HG02852 (cell line): Measurements from ENCODE around the gene TSNAXIP1.
A peak's percentile ranks its signal among the peaks of the same experiment; 100 is the strongest.
"Not testable (repeated sequence)": the region's sequence is repeated elsewhere in the genome, so short reads cannot be mapped to it uniquely, and the experiment has no call there.

Experiments
- ATAC-seq: cut with Tn5 transposase; IDR thresholded peaks from one replicate; pipeline ENCODE4 v1.9.1; 2021; ENCODE audit warnings: mild to moderate bottlenecking, moderate library complexity; ENCODE audit not compliant: unreplicated experiment

TSNAXIP1 gene

DNA sequence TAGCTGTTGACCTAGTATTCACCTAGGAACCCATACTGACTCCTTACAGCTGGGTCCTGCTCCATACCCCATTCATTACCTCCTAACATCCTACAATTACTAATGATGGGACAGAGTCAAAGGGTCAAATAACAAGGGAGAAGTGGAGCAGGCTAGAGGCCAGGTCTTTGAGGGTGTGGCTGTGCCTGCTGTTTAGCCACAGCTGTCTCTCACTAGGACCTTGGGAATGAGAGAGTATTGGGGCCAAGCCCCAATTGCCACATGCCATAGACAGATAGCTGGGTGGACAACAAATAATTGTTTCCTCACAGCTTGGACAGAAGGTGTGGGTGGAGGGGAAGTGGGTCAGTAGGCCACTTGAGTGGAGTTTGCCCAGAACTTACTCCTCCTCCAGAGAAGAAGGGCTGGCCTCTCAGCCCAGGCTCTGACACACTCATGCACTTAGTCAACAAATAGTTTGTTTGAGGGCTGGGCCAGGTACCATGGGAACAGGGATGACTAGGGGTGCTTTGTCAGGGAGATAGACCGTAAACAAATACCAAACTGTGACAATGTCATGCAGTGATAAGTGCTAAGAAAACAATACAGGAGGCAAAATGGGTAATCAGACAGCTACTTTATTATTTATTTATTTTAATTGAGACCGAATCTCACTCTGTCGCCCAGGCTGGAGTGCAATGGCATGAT, 51.0 kb downstream of the TSNAXIP1 start:
- no peak for ATAC-seq

GRCh38 chr16:67858500-67858899, 51.8 kb downstream of the TSNAXIP1 start:
- no peak for ATAC-seq

GRCh38 chr16:67860589-67861398, 54.1 kb downstream of the TSNAXIP1 start:
- ATAC-seq: no peak

GRCh38 chr16:67861877-67862276, 55.2 kb downstream of the TSNAXIP1 start:
- ATAC-seq: no peak

GRCh38 chr16:67862623-67863583, 56.2 kb downstream of the TSNAXIP1 start:
- ATAC-seq: no peak

DNA sequence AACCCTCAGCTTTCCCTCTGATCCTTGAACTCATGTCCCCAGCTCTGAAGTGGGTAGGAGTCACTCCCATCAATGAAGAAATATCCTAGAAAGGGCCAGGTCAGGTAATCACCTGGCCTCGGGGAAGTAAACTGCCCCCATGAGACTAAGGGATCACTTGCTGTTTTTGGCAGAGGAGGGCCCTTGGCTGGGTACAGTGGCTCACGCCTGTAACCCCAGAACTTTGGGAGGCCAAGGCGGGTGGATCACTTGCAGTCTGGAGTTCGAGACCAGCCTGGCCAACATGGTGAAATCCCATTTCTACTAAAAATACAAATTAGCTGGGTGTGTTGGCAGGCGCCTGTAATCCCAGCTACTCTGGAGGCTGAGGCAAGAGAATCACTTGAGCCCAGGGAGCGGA, 57.4 kb downstream of the TSNAXIP1 start:
- not testable (repeated sequence) for ATAC-seq

GRCh38 chr16:67864594-67864993, 57.9 kb downstream of the TSNAXIP1 start:
- ATAC-seq: no peak

DNA sequence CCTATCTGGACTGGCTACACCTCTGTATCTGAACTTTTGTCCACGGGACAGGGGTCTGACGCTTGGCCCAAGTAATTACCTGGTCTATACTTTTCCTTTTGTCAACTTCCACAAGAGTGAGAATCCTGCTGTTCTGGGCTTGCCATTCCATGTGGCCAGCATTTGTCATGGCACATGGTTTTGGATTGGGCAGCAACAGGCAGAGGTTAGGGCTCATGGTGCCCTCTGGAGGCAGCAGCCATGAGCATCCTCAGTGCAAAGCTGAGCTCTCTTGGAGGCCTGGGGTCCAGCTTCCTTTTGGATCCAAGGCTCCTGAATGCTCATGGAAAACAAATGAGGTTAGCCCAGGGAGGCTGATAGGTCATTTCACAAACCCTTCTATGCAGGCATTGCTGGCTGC, 58.6 kb downstream of the TSNAXIP1 start:
- ATAC-seq: no peak

- ATAC-seq: no peak
Measured at GRCh38 chr16:67868290-67868689, 61.6 kb downstream of the TSNAXIP1 start.

DNA sequence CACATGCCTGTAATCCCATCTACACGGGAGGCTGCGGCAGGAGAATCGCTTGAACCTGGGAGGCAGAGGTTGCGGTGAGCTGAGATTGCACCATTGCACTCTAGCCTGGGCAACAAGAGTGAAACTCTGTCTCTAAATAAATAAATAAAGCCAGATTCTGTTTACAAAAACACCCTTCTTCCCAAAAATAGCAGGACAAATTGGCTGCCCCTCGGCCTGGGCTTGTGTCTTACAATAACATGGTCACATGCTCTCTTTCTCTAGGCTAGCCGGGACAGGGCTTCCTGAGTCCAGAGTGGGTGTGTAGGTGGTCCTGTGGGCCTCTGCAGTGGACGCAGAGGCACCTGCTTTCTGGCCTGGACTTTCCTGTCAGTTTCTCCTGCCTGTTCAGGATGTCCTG, 63.0 kb downstream of the TSNAXIP1 start:
- ATAC-seq: no peak

DNA sequence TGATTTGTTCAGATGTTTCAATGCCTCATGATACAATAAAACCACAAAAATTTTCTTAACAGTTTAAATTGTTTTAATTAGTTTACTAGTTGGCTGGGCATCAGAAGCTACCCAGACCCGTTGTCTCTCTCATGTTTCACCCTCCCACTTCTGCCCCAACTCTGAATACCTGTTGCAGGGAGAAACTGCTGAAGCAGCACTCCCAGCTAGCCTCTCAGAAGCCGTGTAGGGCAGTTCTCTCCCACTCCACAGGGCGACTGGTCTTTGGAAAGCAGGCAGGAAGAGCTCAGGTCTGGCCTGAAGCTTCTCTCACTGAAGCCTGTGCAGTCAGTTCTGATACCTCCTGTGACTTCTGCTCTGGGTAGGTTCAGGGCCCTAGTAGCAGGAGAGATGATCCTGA, 64.6 kb downstream of the TSNAXIP1 start:
- ATAC-seq: no peak

- ATAC-seq: no peak
Measured at GRCh38 chr16:67872131-67872630, 65.5 kb downstream of the TSNAXIP1 start.

- peak; percentile 81 for ATAC-seq
Measured at GRCh38 chr16:67872631-67873434, 66.1 kb downstream of the TSNAXIP1 start, which contains the start of gene EDC4. Gene EDC4 (plus strand): TSS chr16:67873052. CDS start chr16:67873262, 210 bp downstream.

DNA sequence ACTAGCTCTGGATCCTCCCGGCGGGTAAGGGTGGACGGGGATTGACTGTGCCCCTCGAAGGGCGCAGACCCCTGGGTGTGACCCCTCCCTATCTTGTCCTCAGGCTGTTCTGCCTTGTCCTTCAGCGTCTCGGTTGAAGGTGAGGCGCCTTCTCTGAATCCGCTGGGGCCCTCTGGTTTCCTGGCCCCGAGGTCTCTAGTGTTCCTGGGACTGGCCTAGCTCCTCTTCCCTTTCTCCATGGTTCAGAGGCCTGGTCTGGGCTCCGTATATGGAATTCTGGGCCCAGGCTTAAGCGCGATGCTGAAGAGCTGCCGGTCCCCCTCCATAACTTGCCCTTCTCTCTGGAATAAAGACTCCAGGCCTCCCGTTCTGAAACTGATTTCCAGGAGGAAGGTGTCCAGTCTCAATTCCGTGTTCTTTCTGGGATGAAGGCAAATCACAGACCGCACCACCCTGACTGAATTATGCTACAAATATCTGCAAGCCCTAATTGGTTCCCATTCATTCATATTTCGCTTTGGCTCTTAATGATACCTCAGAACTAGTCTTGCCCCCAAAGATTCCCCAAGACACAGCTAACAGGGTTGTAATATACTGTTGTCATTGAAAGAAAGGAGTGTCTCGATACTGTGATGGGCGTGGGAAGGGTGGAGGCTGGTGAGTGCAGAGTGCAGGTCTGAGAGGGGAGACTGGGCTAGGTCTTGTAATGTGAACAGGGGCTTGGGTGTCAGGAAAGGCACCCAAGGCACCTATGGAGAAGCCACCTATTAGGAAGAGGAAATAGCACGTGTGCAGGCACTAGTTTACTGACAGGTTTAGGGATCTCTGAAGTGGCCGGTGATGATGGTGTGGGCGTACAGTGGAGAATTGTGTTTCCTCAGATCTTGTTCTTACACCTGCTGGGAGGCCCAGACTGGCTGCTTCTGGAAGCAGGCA, 67.0 kb downstream of the TSNAXIP1 start:
- no peak for ATAC-seq

- ATAC-seq: no peak
Measured at GRCh38 chr16:67874372-67874771, 67.7 kb downstream of the TSNAXIP1 start.

- no peak for ATAC-seq
Measured at GRCh38 chr16:67877064-67877463, 70.4 kb downstream of the TSNAXIP1 start.
